Right atrium auricular region (tissue), 2 donors: ENCODE data around the gene LRIF1. TPM values are rescaled to one million over a fixed set of nuclear protein-coding genes. Genes with fewer than 3 reads are reported as not detected.

Experiments
- DNase-seq: peaks from one replicate; pipeline ENCODE4 v3.0.0-alpha.2; 2019; ENCODE audit warnings: low spot score
- H3K27ac ChIP-seq, 2 donors: fragments of 200-600 bp; sonication (generic); 1 replicate in 1 of 2; 2 replicates in 1 of 2; pipeline ENCODE4 v1.5.1; 2016 to 2019
- H3K27me3 ChIP-seq, 2 donors: fragments of 200-600 bp; sonication (generic); one replicate each; pipeline versions ENCODE4 v1.5.1 to v1.6.0; 2017 to 2019
- H3K36me3 ChIP-seq: fragments of 200-600 bp; sonication (generic); one replicate; pipeline ENCODE4 v1.5.1; 2016
- H3K4me1 ChIP-seq, 2 donors: fragments of 200-600 bp; sonication (generic); one replicate each; pipeline versions ENCODE4 v1.5.1 to v1.6.0; 2017 to 2019
- H3K4me3 ChIP-seq, 2 donors: fragments of 200-600 bp; sonication (generic); 1 replicate in 1 of 2; 2 replicates in 1 of 2; pipeline ENCODE4 v1.5.1; 2017 to 2019; ENCODE audit warnings: mild to moderate bottlenecking in 1 of 2, moderate library complexity in 1 of 2
- H3K9me3 ChIP-seq, 2 donors: fragments of 200-600 bp; sonication (generic); one replicate each; pipeline ENCODE4 v1.5.1; 2019
- total RNA-seq, 2 donors: library from RNA; depleted of rRNA; stranded (reverse); fragments of >200 nt; gene quantifications; one replicate each; pipeline ENCODE4 v1.1.0, GENCODE V29; 2016
- TF ChIP-seq, protein P1 (sequence below), 2 donors: fragments of 200-600 bp; sonication (generic); IDR thresholded peaks; one replicate each; pipeline ENCODE4 v1.5.1; 2019; ENCODE audit warnings: antibody characterized with exemption in 2 of 2

The LRIF1 gene
- total RNA-seq, 2 donors from 2014 or later = 9.2 to 15.7 TPM

DNA sequence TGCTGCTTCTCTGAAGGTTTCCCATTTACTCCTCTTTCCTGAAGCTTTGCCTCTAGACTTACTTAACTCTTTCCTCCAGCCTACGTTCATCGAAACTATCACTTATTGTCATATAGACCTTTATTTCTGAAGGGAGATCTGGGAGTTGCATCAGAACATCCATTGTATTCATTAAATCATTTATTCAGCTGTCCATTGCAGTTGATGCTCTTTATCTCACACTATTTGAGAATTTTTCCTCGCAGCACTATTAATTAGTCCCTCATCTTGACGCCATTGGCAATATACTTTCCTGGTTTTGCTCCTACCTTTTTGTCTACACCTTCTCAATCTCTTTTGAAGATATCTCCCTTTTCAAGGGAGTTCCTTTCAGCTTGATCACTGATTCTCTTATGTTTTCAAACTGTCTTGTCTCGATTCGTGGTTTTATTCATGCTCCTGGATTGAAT lies 757 bp upstream of the LRIF1 start:
- Histone ChIP-seq H3K9me3 (peaks cover 0 to 19% of the 10 kb centered on the region in 2 donors), H3K27ac (peak overlapping the region; percentile 90 to 96), H3K4me1 (peaks cover 0 to 10% of the 10 kb centered on the region in 2 donors), H3K36me3 (no peaks in the 10 kb centered on the region), H3K27me3 (no peaks in the 10 kb centered on the region), H3K4me3 (peak overlapping the region; percentile 63 to 67)
- no peak for DNase-seq
- TF ChIP-seq, protein P1, sequence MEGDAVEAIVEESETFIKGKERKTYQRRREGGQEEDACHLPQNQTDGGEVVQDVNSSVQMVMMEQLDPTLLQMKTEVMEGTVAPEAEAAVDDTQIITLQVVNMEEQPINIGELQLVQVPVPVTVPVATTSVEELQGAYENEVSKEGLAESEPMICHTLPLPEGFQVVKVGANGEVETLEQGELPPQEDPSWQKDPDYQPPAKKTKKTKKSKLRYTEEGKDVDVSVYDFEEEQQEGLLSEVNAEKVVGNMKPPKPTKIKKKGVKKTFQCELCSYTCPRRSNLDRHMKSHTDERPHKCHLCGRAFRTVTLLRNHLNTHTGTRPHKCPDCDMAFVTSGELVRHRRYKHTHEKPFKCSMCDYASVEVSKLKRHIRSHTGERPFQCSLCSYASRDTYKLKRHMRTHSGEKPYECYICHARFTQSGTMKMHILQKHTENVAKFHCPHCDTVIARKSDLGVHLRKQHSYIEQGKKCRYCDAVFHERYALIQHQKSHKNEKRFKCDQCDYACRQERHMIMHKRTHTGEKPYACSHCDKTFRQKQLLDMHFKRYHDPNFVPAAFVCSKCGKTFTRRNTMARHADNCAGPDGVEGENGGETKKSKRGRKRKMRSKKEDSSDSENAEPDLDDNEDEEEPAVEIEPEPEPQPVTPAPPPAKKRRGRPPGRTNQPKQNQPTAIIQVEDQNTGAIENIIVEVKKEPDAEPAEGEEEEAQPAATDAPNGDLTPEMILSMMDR (IDR thresholded peaks at IDR 0.05) = no peak

DNA sequence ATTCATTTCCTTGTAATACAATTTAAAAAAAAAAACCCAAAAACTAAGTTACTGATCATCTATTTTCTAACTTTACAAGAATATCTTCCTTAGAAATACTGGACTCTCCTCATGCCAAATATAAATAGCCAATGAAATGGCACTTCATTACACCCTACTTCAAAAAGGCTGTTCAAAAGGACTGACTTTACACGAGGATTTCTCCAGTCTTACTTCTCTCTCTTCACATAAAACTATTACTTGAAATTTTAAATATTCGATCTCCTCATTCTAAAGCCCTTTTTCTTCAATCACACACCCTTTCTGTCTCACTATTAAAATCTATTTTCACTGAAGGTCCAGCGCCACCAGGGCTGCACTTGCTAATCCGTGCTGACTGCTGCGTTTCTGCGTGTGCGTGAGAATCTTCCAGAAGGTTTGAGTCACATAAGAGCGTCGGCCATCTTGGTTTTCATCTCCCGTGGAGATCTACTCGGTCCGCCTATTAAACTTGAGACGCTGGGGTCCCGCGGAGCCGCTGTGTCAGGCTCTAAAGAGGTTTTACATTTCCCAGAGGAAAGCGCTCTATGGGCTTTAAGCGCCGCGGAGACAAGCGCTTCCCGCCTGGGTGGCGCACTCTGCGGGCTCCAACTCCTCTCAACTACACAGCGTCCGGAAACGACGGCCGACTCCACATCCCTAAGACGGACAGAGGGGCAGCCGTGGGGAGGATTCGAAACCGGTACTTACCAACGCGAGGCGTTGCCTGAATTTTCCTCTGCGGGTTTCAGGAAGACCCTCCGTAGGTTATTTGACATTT lies 631 bp downstream of the LRIF1 start:
- H3K4me1 ChIP-seq = peaks cover 0 to 10% of the 10 kb centered on the region in 2 donors

DNA sequence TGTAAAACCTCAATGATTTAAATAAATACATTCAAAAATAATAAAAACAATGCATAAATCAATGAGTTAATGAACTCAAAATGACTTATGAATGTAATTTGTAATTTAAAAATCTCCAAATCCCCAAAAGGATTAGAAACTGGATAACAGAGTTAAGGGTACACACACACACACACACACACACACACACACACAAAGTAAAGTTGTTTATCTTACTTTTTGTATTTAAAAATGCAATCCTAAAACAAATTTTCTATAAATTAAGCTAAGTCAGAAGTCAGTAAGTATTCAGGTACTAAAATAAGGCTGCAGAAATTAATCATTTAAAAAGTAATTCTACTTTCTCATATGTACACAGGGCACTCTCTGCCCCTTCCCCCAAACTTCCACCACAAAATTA lies 1.8 kb downstream of the LRIF1 start:
- H3K4me3 ChIP-seq = no peak overlapping the region
- H3K4me1 ChIP-seq = peaks cover 0 to 10% of the 10 kb centered on the region in 2 donors
- no peaks in the 10 kb centered on the region for H3K27me3 ChIP-seq
- H3K27ac ChIP-seq = no peak overlapping the region
- peaks cover 0 to 19% of the 10 kb centered on the region in 2 donors for H3K9me3 ChIP-seq
- TF ChIP-seq, protein P1 (IDR thresholded peaks at IDR 0.05) = no peak
- DNase-seq = no peak
- H3K36me3 ChIP-seq = no peaks in the 10 kb centered on the region

More for the DNA sequence above, 631 bp downstream of the LRIF1 start:
- peak overlapping the region; percentile 63 to 67 for H3K4me3 ChIP-seq
- H3K27me3 ChIP-seq = no peaks in the 10 kb centered on the region
- TF ChIP-seq, protein P1 (IDR thresholded peaks at IDR 0.05) = no peak
- no peaks in the 10 kb centered on the region for H3K36me3 ChIP-seq
- H3K9me3 ChIP-seq = peaks cover 0 to 19% of the 10 kb centered on the region in 2 donors
- peak; percentile 63 for DNase-seq
- peak overlapping the region; percentile 90 to 96 for H3K27ac ChIP-seq

DNA sequence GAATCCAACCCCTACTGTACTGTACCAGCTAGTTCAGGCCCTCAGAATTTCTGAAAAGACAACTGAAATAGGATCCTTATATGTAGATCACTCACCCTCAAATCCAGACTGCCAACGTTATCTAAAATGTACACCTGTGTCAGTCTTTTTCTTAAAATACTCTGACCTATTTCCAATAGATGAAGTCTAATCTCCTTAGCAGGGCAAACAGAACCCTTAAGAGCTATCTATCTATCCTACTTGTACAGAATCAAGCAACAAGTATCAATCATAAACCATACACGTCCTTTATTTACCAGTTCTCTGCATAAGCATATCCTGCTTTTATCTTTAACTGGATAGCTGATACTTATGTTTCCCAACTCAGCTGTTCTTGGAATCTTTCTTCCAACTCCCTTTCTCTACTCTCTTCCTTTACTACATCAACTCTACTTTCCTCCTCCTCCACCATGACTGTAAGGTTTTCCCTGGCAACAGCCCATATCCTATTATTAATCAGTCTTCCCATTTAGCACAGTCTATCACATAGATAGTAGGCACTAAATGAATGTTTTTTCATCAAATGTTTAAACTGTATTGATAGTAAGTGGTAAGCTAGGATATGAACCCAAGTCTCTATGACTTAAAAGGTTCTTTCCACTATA lies 2.8 kb downstream of the LRIF1 start:
- Histone ChIP-seq H3K36me3 (no peaks in the 10 kb centered on the region), H3K9me3 (peaks cover 0 to 19% of the 10 kb centered on the region in 2 donors), H3K27ac (no peak overlapping the region), H3K4me3 (no peak overlapping the region), H3K4me1 (peaks cover 0 to 10% of the 10 kb centered on the region in 2 donors), H3K27me3 (no peaks in the 10 kb centered on the region)
- DNase-seq = no peak
- TF ChIP-seq, protein P1 (IDR thresholded peaks at IDR 0.05) = no peak

DNA sequence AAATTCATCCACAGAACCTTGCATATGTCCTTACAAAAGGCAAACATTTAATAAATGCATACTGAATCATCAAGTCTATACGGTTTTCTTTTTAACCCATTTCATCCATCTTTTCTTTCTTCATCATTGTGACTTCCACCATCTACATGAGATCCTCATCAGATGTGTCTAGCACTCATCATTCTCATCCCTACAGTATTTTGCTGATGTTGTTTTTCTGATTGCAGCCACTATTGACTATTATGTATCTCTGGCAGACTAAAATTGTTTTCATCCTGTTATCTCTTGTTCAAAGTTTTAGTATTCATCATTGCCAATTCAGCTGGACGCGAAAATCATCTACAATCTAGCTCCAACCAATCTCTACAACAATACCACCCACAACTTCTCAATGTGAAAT lies 5.9 kb downstream of the LRIF1 start:
- TF ChIP-seq, protein P1 (IDR thresholded peaks at IDR 0.05) = no peak
- H3K9me3 ChIP-seq = peaks cover 0 to 6% of the 10 kb centered on the region in 2 donors
- no peak for DNase-seq

More for the DNA sequence above, 5.9 kb downstream of the LRIF1 start:
- Histone ChIP-seq H3K36me3 (no peaks in the 10 kb centered on the region), H3K4me1 (peaks cover 0 to 6% of the 10 kb centered on the region in 2 donors), H3K4me3 (no peak overlapping the region), H3K27ac (no peak overlapping the region), H3K27me3 (no peaks in the 10 kb centered on the region)
